H1 (cell line): ENCODE data around the gene EXOG.

Source experiments
- ATF2 ChIP-seq: IDR thresholded peaks from 2 replicates; pipeline ENCODE4 v1.6.1; 2012; ENCODE audit warnings: low read length, inconsistent platforms
- EP300 ChIP-seq, 2 experiments: IDR thresholded peaks; 1 replicate in 1 of 2; 2 replicates in 1 of 2; pipeline ENCODE4 v1.6.1; 2011 to 2012; ENCODE audit warnings: low read depth in 2 of 2, low read length in 2 of 2, mild to moderate bottlenecking in 2 of 2, borderline replicate concordance in 1 of 2, inconsistent platforms in 1 of 2, moderate library complexity in 1 of 2
- EZH2 ChIP-seq: fragments of 200-600 bp; sonication (generic); IDR thresholded peaks from 2 replicates; pipeline ENCODE4 v1.7.1; 2012; ENCODE audit warnings: low read depth, mild to moderate bottlenecking, moderate library complexity, low read length, inconsistent platforms; ENCODE audit not compliant: severe bottlenecking
- HDAC2 ChIP-seq, 2 experiments: fragments of 300-600 bp in 1 of 2; sonication (generic) in 1 of 2; IDR thresholded peaks; 2 replicates each; pipeline ENCODE4 v1.6.1; 2011 to 2012; ENCODE audit warnings: low read depth in 2 of 2, low read length in 2 of 2, mild to moderate bottlenecking in 2 of 2, moderate library complexity in 2 of 2, borderline replicate concordance in 1 of 2, inconsistent platforms in 1 of 2
- PHF8 ChIP-seq: fragments of 200-600 bp; sonication (generic); conservative IDR thresholded peaks from 2 replicates; pipeline ENCODE4 v1.7.1; 2012; ENCODE audit warnings: low read depth, mild to moderate bottlenecking, inconsistent platforms, low read length, moderate library complexity
- POLR2A ChIP-seq, 2 experiments: IDR thresholded peaks; 1 replicate in 1 of 2; 2 replicates in 1 of 2; pipeline ENCODE4 v1.6.1; 2011; ENCODE audit warnings: low read depth in 2 of 2, low read length in 2 of 2, mild to moderate bottlenecking in 2 of 2; ENCODE audit errors: control extremely low read depth in 1 of 2
- RXRA ChIP-seq: IDR thresholded peaks from 2 replicates; pipeline ENCODE4 v1.6.1; 2011; ENCODE audit warnings: low read depth, mild to moderate bottlenecking, low read length, moderate library complexity; ENCODE audit not compliant: insufficient read depth
- TEAD4 ChIP-seq: IDR thresholded peaks from 2 replicates; pipeline ENCODE4 v1.6.1; 2012; ENCODE audit warnings: low read depth, low read length, inconsistent platforms, mixed read lengths
- YY1 ChIP-seq: IDR thresholded peaks from 2 replicates; pipeline ENCODE4 v1.6.1; 2011; ENCODE audit warnings: low read depth, mild to moderate bottlenecking, low read length
- ZNF274 ChIP-seq: IDR thresholded peaks from 2 replicates; pipeline ENCODE4 v1.7.0; 2012; ENCODE audit warnings: low read length, borderline replicate concordance; ENCODE audit errors: extremely low read depth
- TF ChIP-seq, protein P1 (sequence below), 3 experiments: IDR thresholded peaks; 1 replicate in 2 of 3; 2 replicates in 1 of 3; pipeline versions ENCODE4 v1.5.1 to v1.6.1; 2011; ENCODE audit warnings: low read length in 3 of 3, mild to moderate bottlenecking in 3 of 3, inconsistent platforms in 2 of 3, low read depth in 1 of 3, moderate library complexity in 1 of 3; ENCODE audit not compliant: insufficient read depth in 1 of 3; ENCODE audit errors: control extremely low read depth in 1 of 3

- no peak for TF ChIP-seq HDAC2 (IDR thresholded peaks at IDR 0.05; ENCODE audit: borderline replicate concordance in 1 of 2, low read depth in 2 of 2, low read length in 2 of 2)
- TF ChIP-seq, protein P1, sequence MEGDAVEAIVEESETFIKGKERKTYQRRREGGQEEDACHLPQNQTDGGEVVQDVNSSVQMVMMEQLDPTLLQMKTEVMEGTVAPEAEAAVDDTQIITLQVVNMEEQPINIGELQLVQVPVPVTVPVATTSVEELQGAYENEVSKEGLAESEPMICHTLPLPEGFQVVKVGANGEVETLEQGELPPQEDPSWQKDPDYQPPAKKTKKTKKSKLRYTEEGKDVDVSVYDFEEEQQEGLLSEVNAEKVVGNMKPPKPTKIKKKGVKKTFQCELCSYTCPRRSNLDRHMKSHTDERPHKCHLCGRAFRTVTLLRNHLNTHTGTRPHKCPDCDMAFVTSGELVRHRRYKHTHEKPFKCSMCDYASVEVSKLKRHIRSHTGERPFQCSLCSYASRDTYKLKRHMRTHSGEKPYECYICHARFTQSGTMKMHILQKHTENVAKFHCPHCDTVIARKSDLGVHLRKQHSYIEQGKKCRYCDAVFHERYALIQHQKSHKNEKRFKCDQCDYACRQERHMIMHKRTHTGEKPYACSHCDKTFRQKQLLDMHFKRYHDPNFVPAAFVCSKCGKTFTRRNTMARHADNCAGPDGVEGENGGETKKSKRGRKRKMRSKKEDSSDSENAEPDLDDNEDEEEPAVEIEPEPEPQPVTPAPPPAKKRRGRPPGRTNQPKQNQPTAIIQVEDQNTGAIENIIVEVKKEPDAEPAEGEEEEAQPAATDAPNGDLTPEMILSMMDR (IDR thresholded peaks at IDR 0.05; ENCODE audit: control extremely low read depth in 1 of 3, insufficient read depth in 1 of 3, low read depth in 1 of 3, low read length in 3 of 3) = no peak
- TF ChIP-seq EP300 (IDR thresholded peaks at IDR 0.05; ENCODE audit: borderline replicate concordance in 1 of 2, low read depth in 2 of 2, low read length in 2 of 2) = no peak
- no peak for TF ChIP-seq TEAD4
- no peak for TF ChIP-seq YY1
- no peak for TF ChIP-seq EZH2
- TF ChIP-seq ATF2 = no peak
- no peak for TF ChIP-seq POLR2A (IDR thresholded peaks at IDR 0.05; ENCODE audit: control extremely low read depth in 1 of 2, low read depth in 2 of 2, low read length in 2 of 2)
- TF ChIP-seq ZNF274 = no peak
- no peak for TF ChIP-seq PHF8
- TF ChIP-seq RXRA = no peak
Measured at GRCh38 chr3:38477057-38477820, 18.9 kb upstream of the EXOG start.
